NK-92 (cell line): ENCODE measurements around the gene CHMP4A.

Source experiments
- DNase-seq: peaks from one replicate; lab custom pipeline; 2025; ENCODE audit not compliant: unreplicated experiment; lab: John Stamatoyannopoulos, UW

CHMP4A gene

GRCh38 chr14:24212924-24213865 is at the start of gene CHMP4A:
CHMP4A (minus strand) TSS chr14:24213488; CDS start chr14:24213439, 49 bp downstream.
- peak; percentile 82 for DNase-seq

- no peak for DNase-seq
These were observed 48.7 kb upstream of the CHMP4A start for GRCh38 chr14:24261969-24262327.

GRCh38 chr14:24261256-24261968 is 48.1 kb upstream of the CHMP4A start:
- DNase-seq: no peak

- DNase-seq: no peak
These were observed 47.5 kb upstream of the CHMP4A start for GRCh38 chr14:24260780-24261157.

- no peak for DNase-seq
These were observed 46.9 kb upstream of the CHMP4A start for GRCh38 chr14:24260026-24260779.

GRCh38 chr14:24259282-24260025 is 46.2 kb upstream of the CHMP4A start:
- no peak for DNase-seq

GRCh38 chr14:24258548-24259265 is 45.4 kb upstream of the CHMP4A start:
- DNase-seq: no peak

- no peak for DNase-seq
These were observed 44.8 kb upstream of the CHMP4A start for GRCh38 chr14:24258119-24258518.

- DNase-seq: no peak
These were observed 43.7 kb upstream of the CHMP4A start for GRCh38 chr14:24256960-24257359.

- no peak for DNase-seq
These were observed 42.8 kb upstream of the CHMP4A start for GRCh38 chr14:24255931-24256711.

GRCh38 chr14:24255438-24255837 is 42.1 kb upstream of the CHMP4A start:
- DNase-seq: no peak

GRCh38 chr14:24254630-24255392 is 41.5 kb upstream of the CHMP4A start:
- no peak for DNase-seq

- DNase-seq: no peak
These were observed 40.6 kb upstream of the CHMP4A start for GRCh38 chr14:24253936-24254335.

- no peak for DNase-seq
These were observed 39.2 kb upstream of the CHMP4A start for GRCh38 chr14:24252289-24253124.

GRCh38 chr14:24251880-24252288 is 38.6 kb upstream of the CHMP4A start:
- no peak for DNase-seq

GRCh38 chr14:24250354-24250753 is 37.1 kb upstream of the CHMP4A start:
- no peak for DNase-seq

- no peak for DNase-seq
These were observed 36.1 kb upstream of the CHMP4A start for GRCh38 chr14:24249230-24250021.
